GM21390 (cell line): ENCODE measurements around the gene PYGB.

Source experiments
- ATAC-seq: cut with Tn5 transposase; IDR thresholded peaks from one replicate; pipeline ENCODE4 v1.9.1; 2021; ENCODE audit not compliant: unreplicated experiment

The PYGB gene

DNA sequence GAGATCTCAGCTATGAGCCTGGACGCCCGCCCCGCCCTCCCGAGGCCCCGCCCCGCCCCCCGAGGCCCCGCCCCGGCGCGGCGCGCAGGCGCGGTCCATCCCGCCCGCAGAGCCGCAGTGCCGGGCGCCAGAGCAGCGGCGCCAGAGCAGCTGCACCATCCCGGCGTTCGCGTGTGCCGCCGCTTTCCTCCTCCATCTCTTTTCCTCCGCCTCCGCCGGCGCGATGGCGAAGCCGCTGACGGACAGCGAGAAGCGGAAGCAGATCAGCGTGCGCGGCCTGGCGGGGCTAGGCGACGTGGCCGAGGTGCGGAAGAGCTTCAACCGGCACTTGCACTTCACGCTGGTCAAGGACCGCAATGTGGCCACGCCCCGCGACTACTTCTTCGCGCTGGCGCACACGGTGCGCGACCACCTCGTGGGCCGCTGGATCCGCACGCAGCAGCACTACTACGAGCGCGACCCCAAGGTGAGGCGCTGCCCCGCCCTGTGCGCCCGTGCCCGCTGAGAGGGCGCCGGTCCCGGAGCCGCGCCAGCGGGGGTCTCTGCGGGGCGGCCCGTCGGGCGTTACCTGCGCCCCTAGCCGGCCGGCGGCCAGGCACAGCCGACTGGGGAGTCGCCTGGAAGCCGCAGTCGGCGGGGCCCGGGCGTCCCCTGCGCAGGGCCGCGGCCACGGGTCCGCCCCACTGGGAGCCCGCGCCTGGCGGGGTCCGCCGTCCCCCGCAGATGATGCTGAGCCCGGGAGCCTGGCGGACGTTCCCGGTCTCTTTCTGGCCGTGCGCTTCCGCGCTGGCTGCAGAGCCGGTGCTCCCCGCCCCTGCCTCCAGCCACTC, at the start of gene PYGB:
PYGB (plus strand) TSS at position 130 of the 830 bp plus-strand sequence; CDS start at position 224, 94 bp downstream.
- ATAC-seq, result peak; percentile 56

DNA sequence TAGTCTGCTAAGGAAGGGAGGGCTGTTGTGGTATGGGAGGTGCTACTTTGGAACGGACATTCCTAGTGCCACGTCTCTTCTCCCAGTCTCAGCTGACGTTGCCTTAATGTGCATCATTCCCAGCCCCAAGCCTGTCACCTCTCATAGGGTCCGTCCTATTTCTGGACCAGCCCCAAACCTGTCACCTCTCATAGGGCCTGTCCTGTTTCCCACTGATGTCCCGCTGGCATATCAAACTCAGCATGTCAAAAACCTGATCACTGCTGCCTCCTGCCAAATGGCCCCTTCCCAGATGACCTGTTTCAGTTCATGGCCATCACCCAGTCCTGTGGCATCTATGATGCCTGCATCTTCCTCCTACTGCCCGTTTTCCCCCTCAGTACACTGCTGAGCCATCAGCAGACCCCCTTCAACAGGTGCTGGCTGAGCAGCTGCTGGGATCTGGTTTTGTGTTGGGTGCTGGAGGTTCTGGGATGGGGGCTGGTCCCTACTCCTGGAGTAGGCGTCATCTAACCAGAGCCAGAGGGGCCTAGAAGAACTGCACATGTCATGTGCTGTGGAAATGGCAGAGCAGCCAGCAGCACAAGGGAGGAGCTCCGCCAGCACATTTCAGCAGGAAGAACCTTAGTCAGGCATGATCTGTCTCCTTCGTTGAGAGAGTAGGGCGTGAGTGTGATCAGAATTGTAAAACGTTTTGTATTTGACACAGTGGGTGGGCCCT, 49.1 kb upstream of the PYGB start:
- ATAC-seq, result no peak

DNA sequence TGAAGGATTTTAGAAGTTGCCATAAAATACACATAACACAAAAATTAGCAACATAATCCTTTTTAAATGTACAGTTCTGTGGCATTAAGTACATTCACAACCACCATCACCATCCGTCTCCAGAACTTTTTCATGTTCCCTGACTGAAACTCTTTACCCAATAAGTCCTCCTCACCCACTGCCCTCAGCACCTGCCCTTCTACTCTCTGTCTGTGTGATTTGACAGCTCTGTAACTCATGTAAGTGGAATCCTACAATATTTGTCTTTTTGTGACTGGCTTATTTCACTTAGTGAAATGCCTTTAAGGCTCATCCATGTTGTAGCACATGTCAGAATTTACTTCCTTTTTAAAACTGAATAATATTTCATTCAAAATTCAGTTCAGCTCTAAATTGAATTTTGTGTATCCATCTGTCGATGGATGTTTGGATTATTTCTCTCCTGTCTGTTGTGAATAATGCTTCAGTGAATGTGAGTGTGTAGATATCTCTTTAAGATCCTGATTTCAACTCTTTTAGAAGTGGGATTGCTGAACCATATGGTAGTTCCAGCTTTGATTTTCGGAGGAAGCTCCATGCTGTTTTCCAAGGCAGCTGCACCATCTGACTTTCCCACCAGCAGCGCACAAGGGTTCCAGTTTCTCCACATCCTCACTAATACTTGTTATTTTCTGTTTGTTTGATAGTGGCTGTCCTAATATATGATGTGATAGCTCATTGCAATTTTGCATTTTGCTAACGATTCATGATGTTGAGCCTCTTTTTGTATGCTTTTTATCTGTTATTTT, 48.2 kb upstream of the PYGB start:
- ATAC-seq, result no peak

DNA sequence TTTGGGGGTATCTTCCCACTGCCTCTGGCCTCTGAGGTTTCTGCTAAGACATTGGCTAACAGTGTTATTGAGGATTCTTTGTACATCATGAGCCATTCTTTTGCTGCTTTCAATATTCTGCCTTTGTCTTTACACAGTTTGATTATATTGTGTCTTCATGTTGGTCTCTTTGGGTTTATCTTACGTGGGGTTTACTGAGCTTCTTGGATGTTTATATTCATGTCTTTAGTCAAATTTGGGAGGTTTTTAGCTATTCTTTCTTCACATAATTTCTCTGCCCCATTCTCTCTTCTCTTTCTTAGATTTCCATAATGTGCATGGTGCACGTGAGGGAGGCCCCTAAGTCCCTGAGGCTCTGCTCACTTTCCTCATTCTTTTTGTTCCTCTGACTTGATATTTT, 44.8 kb upstream of the PYGB start:
- ATAC-seq, result no peak

DNA sequence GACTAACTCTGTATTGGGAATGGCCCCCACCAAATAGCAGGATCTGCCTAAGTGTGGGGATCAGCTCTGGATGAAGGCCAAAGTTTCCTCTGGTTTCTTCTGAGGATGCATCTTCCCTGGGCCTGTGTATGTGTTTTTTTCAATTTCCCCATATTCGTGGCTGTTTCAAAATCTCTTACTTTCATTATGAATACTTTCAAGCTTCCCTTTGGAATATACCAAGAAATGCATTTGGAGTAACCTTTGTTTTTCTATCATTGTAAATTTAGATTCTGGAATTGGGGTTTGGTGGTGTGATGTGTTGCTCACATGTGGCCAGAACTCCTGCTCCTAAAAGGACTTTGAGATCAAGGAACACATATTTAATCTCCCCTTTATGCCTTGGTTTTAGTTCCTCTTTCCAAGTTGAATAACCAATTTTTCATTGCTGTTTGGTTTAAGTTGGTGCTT, 44.0 kb upstream of the PYGB start:
- ATAC-seq, result no peak

DNA sequence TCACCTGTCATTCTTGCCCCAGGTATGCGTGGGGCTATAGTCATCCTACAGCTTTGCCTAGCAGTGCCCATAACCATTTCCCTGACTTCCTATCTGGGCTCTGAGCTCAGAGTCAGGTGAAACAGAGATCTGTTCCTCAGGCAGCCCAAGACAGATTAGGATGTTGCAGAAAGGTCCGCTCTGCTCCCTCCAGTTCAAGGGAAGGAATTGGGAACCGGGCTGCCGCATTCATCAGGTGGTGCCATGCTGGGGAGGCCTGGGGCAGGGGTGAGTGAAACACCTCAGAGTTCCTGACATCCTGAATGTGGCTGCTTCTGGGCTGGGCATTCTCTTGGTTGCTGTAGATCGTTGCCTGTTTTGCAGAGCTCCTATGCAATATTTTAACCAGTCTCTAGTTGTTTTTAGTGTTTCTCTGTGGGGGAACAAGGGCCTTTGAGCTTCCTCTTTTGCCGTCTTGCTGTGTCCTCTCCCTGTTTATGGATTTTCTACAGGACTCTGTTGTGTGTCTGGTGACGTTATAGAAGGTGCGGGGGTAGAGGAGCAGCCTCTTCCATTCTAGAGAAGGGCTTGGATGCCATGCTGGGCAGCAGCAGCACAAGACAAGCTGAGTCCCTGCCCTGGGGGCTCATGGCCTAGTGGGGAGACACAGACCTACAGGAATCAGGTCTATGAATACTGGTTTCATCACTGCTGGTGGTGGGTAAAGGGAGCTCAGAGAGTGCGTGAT, 43.2 kb upstream of the PYGB start:
- no peak for ATAC-seq

DNA sequence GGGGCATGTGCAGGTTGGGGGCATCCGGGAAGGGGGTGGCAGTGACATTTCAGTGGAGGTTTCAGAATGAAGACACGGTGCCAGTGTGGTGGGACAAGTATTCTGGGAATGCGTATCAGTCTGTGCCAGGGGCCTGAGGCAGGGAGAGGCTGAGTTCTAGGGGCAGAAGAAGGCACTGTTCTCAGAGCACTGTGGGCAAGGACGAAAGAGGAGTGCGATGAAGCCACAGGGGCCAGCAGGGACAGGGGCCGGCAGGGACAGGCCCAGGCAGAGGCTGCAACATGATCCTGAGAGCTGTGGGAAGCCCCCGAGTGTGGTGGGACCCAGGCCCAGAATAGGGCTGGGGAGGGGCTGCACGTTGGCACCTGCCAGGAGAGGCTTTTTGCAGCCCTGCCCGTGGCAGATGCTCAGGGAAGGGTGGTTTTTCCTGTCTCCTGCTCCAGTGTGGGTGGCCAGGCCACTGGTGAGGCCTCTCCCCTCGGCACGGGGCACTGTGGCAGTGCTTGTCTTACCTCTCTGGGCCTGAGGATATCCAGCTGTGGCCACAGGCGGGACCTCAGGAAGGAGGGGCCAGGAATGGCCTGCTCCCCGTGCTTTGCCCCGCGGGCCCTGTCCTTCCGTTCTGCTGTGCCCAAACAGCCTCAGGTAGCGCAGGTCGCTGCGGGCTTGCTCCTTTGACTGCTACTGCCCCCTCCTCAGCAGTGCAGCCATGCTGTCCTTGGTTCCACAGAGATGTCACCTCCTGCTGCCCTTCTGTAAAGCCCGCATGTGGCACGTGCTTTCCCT, 42.4 kb upstream of the PYGB start:
- ATAC-seq, result no peak

DNA sequence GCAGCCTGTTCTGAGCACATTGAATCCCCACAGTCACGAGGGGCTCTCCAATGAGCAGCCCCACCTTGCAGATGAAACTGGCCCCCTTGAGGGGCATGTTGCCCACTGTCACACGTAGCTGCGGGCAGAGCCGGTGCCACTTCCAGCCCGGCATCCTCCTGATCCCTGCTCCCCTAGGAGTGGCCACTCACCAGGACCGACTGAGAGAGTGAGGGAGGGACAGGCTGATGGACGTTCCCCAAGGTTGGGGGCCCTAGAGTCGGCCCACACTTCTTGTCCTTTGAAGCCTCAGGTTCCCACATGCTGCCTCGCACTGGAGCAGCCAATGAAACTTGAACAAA, 41.9 kb upstream of the PYGB start:
- ATAC-seq, result no peak

DNA sequence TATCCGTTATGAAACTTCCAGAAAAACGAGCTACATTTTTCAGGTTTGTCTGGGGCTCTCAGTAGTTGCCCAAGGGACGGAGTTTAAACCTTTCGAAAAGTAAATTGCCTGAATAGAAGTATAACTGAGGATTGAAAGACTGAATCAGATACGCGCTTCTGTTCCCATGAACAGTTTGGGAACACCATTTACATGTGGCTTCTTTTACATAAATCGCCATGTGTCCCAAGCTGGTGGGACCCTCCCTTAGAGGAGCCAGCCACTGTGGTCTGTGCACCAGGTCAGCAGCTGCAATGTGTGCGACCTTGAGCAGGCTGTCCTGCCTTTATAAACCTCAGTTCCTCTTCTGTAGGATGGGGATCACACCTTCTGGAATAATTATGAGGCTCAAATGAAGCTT, 41.3 kb upstream of the PYGB start:
- ATAC-seq, result no peak

DNA sequence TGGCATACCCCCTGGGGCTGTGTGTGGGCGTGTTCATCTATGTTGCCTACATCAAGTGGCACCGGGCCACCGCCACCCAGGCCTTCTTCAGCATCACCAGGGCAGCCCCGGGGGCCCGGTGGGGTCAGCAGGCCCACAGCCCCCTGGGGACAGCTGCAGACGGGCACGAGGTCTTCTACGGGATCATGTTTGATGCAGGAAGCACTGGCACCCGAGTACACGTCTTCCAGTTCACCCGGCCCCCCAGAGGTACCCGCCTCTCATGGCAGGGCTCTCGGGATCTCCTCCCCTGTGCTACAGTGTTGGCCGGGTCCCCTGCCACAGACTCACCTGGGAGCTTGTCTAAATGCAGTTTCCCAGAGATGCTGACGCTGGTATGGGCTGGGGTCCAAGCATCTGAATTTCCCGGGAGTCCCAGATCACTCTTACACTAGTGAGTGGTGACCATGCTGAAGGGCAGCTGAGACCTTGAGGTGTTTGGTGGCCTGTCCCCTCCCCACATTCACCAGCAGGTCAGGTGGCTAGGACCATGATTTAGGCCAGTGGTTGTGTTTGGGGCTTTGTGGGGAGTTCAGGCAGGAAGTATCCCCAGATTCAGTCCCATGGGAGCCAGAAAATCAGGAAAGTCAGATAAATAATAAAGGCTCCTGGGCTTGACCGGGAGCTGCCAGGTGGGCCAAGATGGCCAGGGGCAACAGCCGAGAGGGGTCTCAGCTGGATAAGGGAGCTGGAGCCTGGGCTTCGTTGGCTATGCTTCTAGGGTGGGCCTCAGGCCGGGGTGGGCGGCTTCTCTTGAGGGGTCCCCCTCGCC, 40.5 kb upstream of the PYGB start:
- ATAC-seq, result no peak

DNA sequence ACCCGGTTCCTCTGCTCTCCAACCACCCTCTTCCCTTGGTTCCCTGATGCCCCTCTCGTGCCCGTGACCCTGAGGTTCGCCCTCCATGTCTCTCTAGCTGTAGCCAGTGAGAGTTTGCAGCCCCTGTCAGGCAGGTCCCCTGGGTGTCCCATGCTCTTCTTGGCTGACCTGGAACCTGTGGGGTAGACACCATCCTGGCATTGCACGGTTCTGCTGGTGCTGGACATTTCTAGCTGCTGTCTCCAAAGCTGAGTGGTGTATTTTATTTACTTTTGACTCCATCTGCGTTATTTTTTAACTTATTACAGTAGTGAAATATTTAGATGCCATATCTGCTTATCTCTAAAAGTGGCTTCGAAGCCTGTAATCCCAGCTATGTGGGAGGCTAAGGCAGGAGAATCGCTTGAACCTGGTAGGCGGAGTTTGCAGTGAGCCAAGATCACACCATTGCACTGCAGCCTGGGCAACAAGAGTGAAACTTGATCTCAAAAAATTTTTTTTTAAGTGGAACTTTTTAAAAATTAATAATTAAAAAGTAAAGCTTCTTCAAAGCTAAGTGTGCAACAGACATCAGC, 39.8 kb upstream of the PYGB start:
- ATAC-seq, result no peak

DNA sequence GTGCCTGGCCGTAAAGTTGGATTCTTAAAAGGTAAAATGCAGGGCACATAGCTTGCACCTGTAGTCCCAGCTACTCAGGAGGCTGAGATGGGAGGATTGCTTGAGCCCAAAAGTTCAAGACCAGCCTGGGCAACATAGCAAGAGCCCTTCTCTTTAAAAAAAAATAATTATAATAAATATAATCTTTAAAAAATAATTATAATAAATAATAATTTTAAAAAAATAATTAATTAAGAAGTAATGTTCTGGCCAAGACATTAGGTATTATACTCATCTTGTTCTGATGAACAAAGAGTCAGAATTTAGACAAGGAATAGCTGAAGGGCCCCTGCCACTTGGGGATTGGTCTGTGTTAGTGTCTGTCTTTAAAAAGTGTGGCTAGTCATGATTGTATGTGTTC, 38.5 kb upstream of the PYGB start:
- ATAC-seq, result no peak

DNA sequence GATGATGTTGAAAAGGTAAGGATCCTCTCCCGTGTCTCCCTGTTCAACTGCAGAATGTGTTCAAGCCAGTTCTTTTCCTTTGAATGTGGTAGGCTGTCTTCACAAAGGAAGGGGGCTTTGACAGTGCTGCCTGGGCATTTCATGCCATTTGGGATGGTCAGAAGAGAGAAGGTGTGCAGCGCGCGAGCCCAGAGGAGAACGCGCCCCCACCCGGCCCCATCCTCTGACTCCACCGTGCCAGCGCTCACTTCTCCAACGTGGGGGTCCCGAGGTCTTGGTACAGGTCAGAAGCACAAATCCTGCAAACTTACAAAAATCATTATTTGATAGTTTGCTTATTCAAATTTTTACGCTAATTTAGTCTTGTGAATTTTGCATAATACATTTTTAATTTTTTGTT, 38.0 kb upstream of the PYGB start:
- no peak for ATAC-seq

DNA sequence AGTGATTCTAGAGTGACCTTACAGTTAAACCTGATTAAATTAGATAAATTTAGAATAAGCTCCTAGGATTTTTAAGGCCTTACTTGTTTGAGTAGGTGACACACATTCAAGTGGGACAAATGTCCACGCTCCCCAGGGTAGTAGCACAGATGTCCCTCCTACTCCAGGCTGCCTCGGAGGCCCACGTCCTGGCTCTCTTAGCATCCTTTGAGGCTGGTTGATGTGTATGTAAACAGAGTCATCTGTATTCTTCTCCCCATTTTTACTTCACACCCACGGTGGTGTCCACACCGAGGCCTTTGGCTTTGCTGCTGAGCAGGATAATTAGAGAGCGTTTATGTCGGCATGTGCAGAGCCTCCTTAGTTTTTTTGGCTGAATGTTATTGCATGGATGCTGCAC, 36.6 kb upstream of the PYGB start:
- ATAC-seq, result no peak

DNA sequence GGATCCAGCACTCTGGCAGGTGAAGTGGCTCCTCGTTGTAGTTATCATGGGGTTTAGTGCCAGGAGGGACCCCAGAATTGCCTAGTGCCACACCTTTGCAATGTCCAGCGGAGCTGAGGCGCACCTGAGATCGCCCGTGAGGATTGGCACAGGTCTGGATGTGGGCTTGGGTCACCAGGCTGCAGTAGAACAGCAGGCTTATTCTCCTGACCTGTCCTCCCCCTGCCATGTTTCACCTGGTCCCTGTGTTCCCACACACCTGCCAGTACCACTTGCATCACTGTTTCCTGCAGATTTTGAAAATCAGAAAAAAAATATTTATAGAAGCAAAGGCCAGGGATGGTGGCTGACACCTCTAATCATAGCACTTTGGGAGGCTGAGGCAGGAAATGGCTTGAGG, 35.6 kb upstream of the PYGB start:
- ATAC-seq, result no peak

DNA sequence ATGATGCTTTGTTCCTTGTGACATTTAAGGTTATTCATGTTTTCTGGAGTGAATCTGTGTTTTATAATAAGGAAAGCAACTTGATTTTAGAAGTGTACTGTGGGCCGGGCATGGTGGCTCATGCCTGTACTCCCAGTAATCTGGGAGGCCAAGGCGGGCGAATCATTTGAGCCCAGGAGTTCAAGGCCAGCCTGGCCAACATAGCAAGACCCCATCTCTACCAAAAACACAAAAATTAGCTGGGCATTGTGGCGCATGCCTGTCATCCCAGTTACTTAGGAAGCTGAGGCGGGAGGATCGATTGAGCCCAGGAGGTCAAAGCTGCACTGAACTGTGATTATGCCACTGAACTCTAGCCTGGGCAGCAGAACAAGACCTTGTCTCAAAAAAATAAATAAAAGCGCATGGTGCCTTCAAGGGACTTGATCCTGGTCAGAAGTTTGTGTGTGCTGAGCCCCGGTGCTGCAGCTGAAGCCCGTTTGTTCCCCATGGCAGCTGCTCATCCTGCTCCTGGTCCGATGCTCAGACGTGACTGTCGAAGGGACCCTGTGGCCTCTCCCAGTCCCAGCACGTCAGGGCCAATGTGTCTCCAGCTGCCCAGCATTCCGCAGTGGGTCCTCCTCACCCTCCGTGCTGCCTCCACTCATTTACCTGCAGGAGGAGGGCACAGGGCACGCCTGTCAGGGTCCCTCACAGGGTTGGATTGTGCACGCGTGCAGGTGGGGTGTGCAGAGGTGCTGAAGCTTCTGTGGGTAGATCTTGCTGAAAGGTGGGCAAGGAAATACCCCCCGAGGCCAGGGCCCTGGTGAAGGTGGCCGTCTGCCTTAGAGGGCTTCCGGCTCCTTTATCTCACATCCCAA, 34.1 kb upstream of the PYGB start:
- ATAC-seq, result no peak

DNA sequence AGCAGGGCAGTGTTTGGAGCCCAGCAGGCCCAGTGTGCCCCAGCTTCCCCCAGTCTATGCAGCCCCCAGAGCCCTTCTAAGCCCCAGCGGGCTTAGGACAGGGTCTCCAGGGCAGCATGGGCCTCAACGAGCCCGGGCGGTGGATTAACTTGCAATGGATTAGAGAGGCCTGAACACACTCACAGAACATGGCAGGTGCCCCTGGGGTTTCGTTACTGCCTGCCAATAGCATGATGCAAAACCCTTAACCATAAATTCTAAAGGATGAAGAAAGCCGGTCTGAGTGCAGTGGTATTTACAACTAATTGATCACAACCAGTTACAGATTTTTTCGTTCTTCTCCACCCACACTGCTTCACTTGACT, 33.5 kb upstream of the PYGB start:
- no peak for ATAC-seq

DNA sequence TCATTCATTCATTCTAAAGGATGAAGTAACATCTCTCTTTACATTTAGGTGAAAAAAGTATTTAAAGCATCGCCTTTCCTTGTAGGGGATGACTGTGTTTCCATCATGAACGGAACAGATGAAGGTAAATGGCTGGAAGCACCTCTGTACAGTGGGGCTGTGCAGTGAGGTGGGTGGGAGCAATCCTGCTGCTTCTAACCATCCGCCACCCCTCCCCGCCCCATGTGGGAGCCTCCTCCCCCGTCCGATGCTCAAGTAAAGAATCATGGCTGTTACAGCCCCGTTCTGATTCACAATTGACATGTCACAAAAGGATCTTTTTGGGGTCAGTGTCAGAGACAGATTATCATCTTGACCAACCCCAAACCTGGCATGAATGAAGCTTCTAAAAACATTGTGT, 33.1 kb upstream of the PYGB start:
- no peak for ATAC-seq
